T-helper 9 cell (primary cell): ENCODE data around the gene C3orf33.
A peak's percentile ranks its signal among the peaks of the same experiment; 100 is the strongest.

Source experiments
- DNase-seq: peaks from one replicate; pipeline ENCODE4 v3.0.0-alpha.2; 2020

C3orf33 gene

GRCh38 chr3:155785662-155786295 is 20.3 kb downstream of the C3orf33 start:
- DNase-seq: no peak

DNA sequence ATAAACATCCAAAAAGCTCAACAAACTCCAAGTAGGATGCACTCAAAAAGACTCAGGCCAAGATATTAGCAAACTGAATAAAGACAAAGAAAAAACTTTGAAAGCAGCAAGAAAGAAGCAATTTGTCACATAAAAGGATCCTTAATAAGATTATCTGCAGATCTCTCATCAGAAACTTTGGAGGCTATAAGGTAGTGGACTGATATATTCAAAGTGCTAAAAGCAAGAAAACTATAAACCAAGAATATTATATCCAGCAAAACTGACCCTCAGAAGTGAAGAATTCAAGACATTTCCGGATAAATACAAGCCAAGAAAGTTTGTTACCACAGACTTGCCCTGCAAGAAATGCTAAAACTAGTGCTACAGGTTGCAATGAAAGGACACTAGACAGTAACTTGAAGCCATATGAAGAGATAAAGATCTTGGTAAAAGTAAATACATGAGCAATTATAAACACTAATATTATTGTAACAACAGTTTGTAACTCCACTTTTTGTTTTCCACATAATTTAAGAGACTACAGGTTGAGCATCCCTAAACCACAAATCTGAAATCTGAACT is 23.6 kb downstream of the C3orf33 start:
- DNase-seq: no peak

- DNase-seq: no peak
Observed at GRCh38 chr3:155780291-155780690, 25.8 kb downstream of the C3orf33 start.

- DNase-seq: no peak
Observed at GRCh38 chr3:155778462-155778861, 27.6 kb downstream of the C3orf33 start.

DNA sequence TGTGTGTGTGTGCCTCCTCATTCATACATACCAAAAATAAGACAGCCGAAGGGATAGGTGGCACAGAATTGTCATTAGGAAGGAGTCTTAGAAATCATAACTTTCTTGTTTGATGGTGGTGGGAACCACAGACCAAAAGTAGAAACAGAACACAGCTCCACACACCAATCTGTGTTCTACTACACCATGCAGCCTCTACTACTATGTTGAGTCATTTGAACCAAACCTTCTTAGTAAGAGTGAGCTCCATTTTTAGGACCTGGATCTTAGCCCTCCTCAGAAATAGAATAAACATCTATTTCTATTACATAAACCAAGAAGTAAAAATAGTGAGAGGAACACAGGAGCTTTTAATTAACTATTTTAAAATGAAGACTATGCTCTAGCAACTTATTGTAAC is 33.3 kb downstream of the C3orf33 start:
- DNase-seq: no peak

DNA sequence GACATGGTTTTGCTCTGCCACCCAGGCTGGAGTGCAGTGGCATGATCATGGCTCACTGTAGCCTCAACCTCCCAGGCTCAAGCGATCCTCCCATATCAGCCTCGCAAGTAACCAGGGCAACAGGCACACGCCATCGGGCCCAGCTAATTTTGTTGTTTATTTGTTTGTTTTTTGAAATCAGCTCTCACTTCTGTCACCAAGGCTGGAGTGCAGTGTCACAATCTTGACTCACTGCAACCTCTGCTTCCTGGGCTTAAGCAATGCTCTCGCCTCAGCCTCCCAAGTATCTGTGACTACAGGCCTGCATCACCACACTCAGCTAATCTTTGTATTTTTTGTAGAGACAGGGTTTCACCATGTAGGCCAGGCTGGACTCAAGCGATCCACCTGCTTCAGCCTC is 35.0 kb downstream of the C3orf33 start:
- no peak for DNase-seq

DNA sequence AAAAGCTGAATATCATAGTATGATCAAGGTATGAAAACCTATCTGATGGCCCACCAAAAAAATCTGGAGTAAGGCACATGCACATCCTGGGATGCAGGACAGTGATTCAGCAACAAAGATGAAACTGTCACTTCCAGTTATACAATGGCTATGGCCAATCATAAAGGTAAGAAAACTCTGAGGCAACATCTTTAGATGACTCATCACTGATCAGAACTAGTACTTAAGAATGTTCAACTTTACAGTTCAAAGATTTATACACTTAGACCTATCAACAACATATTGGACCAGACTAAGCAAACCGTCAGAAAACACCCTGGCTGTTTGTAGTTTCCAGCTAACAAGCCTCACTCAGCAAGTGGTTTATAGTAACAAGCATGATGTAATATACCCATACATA is 39.9 kb downstream of the C3orf33 start:
- DNase-seq: no peak

DNA sequence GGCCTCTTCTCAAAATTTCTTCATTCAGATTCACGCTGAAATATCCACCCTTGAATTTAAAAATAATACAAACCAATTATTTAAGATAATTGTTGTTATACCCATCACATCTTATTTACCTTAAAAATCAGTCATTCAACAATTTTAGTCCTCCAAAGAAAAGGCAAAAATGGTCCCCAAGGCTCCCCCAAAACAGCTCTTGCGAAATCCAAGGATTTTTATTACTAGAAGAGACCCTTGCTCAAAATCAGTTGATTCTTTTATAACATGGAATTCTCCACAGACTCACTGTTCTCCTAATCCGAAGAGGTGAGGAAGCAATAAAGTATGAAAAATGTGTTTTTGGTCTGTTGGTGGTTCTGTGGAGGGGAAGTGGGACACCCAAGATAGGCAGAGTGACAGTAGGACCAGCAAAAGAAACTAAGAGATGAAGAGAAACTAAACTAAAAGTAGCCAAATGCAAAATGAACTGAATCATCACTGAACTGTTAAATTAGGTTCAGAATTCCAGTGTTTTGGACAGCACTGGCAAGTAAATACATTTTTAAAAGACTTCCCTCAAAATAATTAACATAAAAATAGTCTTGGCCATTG is 42.1 kb downstream of the C3orf33 start:
- DNase-seq: no peak

DNA sequence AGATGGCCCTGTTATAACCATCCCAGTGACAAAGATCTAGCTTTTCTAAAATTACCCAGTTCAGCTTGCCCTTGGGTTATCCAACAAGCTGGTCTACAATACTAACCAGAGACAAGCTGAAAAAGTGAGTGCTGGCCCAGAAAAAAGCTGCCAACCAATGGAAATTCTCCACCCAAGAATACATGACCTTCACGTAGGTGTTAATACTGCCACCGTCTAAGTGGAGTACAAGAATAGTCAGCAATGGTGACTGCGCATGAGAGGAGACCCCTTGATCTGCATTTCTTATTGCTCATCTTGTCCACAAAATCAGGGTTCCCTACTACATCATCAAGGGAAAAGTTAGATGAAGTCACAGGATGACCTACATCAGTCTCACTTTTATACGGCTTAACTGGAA is 45.4 kb downstream of the C3orf33 start:
- DNase-seq: no peak

DNA sequence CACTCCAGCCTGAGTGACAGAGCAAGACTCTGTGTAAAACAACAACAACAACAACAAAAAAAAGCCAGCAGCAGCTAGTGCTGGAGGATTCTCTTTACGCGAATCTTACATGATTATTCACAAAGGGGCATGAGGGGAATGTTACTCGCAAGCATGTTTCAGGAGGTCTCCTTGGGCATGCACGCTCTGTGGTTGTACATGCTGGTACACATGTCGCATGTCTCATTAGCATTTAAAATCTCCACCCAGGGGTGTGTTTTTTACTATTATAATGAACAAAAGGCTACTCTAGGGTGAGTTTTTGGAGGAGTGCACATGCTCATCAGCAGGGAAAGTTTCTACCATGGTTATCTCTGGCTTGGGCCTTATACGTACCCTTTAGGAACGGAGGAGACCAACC is 48.5 kb downstream of the C3orf33 start:
- DNase-seq: no peak

- DNase-seq: no peak
Observed at GRCh38 chr3:155753038-155753639, 52.9 kb downstream of the C3orf33 start.

- DNase-seq: no peak
Observed at GRCh38 chr3:155748611-155749365, 57.3 kb downstream of the C3orf33 start.

- no peak for DNase-seq
Observed at GRCh38 chr3:155747946-155748290, 58.2 kb downstream of the C3orf33 start.

GRCh38 chr3:155747286-155747945 is 58.7 kb downstream of the C3orf33 start:
- no peak for DNase-seq

DNA sequence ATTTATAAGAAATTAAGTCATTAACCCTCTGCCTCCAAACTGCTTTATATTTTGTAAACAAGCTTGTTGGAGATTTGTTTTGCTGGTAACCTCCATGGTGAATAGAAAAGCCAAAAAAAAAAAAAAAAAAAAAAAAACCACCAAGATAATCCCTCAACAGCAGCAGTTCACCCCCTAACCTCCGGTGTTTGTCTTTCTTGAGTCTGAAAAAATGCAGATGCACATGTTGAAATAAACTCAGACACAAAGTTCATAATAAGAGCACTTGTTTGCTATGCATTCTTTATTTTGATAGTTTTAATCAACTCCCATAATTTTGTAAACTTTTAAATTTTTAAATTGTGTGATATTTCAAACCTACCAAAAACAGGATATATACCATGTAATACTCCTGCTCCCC is 59.4 kb downstream of the C3orf33 start:
- no peak for DNase-seq

- DNase-seq: no peak
Observed at GRCh38 chr3:155745795-155746550, 60.1 kb downstream of the C3orf33 start.

DNA sequence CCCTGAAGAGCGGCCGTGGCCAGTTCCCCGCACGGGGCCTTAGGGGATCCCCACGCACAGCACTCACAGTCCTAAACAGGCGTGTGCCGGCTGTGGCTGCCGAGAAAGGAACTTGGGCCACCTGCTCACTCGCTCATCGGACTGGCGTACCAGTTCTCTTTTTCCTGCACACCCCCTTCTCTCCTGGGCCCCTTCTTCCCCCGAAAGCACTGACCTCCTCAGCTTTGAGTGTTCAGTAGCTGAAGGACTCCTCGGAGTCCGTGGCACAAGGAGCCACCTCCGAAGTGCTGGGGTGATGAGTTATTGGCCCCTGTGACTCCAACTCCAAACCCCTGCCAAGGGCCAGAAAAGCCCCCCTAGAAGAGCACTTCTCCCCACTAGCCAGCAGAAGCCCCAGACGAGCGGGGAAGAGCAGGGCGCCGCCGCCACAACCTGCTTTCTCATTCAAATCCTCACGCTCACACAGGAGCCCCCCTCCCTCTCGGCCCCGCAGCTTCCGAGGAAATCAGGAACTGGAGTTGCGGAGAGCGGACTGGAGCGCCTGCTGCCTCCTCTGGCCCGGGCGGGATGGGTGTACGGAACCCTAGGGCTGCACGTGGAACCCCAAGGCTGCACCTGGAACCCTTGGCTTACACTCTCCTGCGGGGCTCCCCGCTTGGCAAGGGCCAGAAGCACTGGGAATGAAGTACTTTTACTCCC is 61.3 kb downstream of the C3orf33 start, which contains the start of gene PLCH1:
TSS of gene PLCH1 (minus strand) at position 446 of the 699 bp plus-strand sequence. CDS start 40,847 bp downstream, outside the sequence.
- peak; percentile 31 for DNase-seq

DNA sequence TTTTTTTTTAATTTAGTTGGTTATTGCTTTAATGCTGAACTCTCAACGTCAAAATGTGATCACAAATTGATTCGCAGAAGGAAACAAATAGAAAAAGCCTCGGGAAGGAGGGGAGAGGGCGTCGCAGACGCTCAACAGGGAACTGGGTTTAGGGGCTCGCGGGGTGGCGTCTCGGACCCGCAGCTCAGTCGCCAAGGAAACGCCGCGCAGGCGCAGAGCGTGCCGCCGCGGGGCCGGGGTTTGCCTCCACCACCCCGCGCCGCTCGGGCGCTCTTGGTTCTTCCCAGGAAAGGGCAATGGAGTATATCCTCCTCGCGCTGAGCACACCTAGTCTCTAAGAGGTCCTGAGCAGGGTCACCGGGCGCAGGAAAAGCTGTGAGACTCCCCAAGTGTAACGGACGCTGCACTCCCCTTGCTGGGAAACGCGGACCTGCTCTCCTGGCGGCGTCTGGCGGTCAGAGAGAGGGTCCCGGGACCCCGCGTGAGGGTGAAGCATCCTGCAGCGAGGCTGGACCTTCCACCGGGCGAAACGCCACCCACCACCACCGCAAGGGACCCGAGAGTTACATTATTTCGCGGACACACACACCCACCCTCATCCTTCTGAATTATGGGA is 62.0 kb downstream of the C3orf33 start:
- DNase-seq: peak; percentile 3

- no peak for DNase-seq
Observed at GRCh38 chr3:155743606-155744005, 62.5 kb downstream of the C3orf33 start.

- DNase-seq: no peak
Observed at GRCh38 chr3:155742349-155742965, 63.6 kb downstream of the C3orf33 start.
